Measurements from ENCODE around the gene OR5A1. TPM values are rescaled to one million over a fixed set of nuclear protein-coding genes. Genes with fewer than 3 reads are reported as not detected.
A peak's percentile ranks its signal among the peaks of the same experiment; 100 is the strongest.
"Not testable (repeated sequence)": the region's sequence is repeated elsewhere in the genome, so short reads cannot be mapped to it uniquely, and the experiment has no call there.

Gene OR5A1
- not detected for total RNA-seq

GRCh38 chr11:59436169-59436568, at the start of gene OR5A1:
OR5A1 (plus strand) TSS chr11:59436469; CDS start chr11:59443169, 6,700 bp downstream.
- DNase-seq, result no peak

DNA sequence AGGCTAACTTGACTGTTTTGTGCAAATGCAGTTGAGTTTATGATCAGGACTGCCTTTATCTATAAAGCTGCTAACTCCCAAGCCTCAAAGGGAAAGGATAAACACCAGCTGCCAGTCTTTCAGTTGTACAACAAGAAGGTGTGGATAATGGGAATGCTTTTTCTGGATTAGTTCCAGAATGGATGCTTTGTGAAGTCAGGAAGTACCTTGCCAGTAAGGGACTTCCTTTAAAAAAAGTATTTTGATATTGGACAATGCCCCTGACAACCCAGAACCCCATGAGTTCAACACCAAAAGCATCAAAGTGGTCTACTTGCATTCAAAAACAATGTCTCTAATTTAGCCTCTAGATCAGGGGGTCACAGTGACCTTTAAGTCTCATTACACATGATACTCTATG, 42.1 kb upstream of the OR5A1 start:
- no peak for DNase-seq

GRCh38 chr11:59400461-59401261, 35.6 kb upstream of the OR5A1 start:
- no peak for DNase-seq

- no peak for DNase-seq
Observed at GRCh38 chr11:59401262-59401552, 35.1 kb upstream of the OR5A1 start.

DNA sequence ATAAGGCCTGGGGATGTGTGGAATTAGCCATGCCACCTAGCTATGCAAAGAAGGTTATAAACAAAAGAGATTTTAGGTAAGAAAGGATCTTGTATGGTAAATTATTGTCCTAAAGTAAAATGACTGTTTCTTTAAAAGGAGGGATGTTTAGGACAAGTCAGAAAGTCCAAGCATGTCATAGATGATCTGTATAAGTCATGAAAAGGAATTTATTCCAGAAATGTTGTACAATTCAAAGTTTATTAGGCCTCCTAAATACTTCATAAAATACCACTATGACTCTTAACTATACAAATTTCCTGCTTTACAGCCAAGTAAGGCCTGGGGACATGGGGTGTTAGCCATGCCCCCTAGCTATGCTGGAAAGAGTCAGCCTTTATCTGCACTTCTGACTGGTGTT, 32.7 kb upstream of the OR5A1 start:
- DNase-seq, result no peak

DNA sequence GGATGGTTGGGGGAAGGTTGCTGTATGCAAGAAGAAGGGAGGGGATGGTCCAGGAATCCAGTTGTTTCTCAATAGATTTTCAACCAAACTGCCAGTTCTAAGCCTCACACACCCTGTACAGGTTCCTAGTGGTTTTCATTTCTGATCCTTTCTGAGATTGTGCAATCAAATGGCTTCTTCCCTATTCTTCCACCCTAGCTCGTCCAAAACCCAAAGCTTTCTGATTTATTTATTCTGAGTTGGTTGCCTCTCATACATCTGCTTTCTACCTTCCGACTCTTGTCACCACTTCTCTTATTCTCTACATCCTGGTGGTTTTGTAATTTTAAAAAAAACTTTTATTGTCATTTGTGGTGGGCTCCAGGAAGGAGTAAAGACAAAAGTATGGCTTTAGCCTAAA, 22.6 kb upstream of the OR5A1 start:
- DNase-seq, result no peak

DNA sequence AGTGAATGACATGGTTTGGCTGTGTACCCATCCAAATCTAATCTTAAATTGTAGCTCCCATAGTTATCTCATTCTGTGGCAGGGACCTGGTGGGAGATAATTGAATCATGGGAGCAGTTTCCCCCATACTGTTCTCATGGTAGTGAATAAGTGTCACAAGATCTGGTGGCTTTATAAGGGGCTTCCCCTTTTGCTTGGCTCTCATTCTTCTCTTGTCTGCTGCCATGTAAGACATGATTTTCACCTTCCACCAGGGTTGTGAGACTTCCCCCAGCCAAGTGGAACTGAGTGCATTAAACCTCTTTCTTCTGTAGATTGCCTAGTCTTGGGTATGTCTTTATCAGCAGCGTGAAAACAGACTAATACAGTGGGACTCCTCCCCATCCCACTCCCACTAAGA, 21.2 kb upstream of the OR5A1 start:
- no peak for DNase-seq

GRCh38 chr11:59416613-59417012, 19.7 kb upstream of the OR5A1 start:
- no peak for DNase-seq

DNA sequence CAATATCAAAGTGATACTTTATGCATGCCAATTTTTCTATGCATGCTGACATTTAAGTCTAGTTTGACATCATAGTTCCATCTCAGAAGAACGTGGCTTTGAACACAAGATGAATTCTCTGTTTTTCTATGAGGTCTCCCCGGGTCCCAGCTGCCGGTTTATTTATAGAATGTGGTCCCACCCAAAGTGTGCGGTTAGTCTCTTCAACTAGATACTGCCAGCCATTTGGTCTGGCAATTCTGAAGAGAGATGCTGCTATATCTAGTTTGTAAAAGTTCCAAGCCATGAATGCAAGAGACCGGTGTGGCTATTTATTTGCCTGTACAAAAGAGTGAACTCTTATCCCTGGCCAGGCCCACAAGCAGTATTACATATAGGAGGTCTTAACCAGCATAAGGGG, 19.2 kb upstream of the OR5A1 start:
- no peak for DNase-seq

- no peak for DNase-seq
Observed at GRCh38 chr11:59418156-59418555, 18.1 kb upstream of the OR5A1 start.

DNA sequence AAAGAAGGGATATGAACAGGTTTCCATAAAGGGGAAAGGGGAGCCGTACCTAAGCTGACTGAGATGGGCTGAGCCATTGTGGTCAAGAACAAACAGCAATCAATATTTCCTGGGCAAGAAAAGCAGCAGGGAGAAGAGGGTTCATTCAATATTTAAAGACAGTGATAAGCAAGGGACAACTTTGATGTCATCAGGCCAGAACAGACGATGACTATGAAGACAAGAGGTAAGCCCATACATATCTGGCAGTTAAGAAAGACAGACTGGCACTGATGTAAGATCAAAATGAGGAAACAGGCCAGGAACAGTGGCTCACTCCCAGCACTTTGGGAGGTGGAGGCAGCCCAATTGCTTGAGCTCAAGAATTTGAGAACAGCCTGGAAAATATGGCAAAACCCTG, 12.4 kb upstream of the OR5A1 start:
- no peak for DNase-seq

GRCh38 chr11:59425131-59425530, 11.1 kb upstream of the OR5A1 start:
- no peak for DNase-seq

GRCh38 chr11:59426361-59427067, 9.8 kb upstream of the OR5A1 start, which contains the start of gene OR5A2:
OR5A2 (minus strand) TSS chr11:59426413; CDS start chr11:59422953, 3,460 bp downstream.
- no peak for DNase-seq

DNA sequence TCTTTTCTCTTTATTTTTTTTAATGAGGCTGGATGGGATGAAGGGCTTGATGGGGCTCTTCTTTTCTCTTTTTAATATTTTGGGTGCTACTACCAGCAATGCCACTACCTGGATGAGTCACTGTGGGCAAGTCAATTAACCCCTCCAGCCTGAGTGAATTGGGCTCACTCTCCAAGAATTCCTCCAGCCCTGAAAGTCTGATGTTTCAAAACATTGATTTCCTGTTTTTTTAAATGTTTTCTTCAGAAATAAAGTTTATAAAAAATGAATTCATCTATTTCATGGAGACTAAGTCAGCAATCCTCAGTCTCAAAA, 9.2 kb upstream of the OR5A1 start:
- no peak for DNase-seq

GRCh38 chr11:59429924-59430516, 6.2 kb upstream of the OR5A1 start:
- DNase-seq, result peak; percentile 23

DNA sequence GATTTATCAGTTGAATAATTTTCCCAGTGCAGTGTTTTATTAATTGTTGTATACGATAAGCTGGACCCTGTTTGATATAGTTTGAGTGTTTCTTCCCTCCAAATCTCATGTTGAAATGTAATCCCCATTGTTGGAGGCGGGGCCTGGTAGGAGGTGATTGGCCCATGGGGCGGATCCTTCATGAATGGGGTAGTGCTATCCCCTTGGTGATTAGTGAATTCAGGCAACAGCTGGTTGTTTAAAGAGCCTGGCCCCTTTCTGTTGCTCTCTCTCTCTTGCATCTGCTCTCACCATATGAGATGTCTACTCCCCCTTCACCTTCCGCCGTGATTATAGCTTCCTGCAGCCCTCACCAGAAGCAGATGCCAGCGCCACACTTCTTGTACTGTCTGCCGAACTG, 1.5 kb downstream of the OR5A1 start:
- no peak for DNase-seq

GRCh38 chr11:59445624-59446023, 9.4 kb downstream of the OR5A1 start:
- DNase-seq, result not testable (repeated sequence)

GRCh38 chr11:59448484-59448883, 12.2 kb downstream of the OR5A1 start:
- DNase-seq, result no peak

DNA sequence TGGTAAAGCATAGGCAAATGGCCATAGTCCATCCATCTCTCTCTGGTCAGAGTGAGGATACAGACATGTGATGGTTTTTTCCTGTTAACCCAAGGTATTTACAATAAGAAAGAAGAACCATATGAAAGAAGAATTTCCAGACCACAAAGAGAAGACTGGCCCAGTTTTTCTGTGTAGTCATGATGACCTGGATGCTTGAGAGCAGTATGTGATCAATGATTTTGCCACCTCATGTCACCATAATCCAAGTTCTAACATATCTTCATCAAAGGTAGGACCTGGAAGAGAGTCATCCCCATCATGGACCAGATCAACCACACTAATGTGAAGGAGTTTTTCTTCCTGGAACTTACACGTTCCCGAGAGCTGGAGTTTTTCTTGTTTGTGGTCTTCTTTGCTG, 20.4 kb downstream of the OR5A1 start, which contains the start of gene OR4D6:
OR4D6 (plus strand) TSS at position 301 of the 400 bp plus-strand sequence; CDS start at position 301, 0 bp downstream.
- DNase-seq, result no peak

DNA sequence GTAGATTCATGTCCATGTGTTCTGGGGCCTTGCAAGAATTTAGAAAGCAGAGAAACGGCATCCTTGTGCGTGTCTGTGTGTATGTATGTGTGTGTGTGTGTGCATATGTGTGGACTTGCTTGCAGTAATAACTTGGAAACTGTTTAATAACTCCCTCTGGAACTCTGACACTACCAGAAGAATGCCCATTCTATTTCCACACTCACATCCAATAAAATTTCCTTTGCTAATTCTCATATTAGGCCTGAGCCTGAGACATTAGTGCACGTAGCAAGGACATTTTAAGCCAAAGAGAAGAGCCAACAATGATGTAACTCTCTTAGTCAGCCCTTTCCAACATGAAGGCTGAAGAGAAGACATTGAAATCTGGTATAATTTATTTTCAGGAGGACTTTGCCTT, 23.6 kb downstream of the OR5A1 start:
- DNase-seq, result no peak

- DNase-seq, result no peak
Observed at GRCh38 chr11:59463190-59463641, 26.9 kb downstream of the OR5A1 start.

GRCh38 chr11:59473015-59473414, 36.7 kb downstream of the OR5A1 start, which contains the start of gene OR4D10:
OR4D10 (plus strand) TSS chr11:59473315; CDS start chr11:59477430, 4,115 bp downstream.
- DNase-seq, result no peak

- DNase-seq, result no peak
Observed at GRCh38 chr11:59475176-59475575, 38.9 kb downstream of the OR5A1 start.

- DNase-seq, result no peak
Observed at GRCh38 chr11:59479906-59480305, 43.6 kb downstream of the OR5A1 start.
